ENCODE data around the gene KL. TPM values are rescaled to one million over a fixed set of nuclear protein-coding genes. Genes with fewer than 3 reads are reported as not detected.

The KL gene
- total RNA-seq, 3 donors from 2014 or later (not counting 1 experiment from before 2014, with no cell fraction given), result not detected

GRCh38 chr13:33105387-33106005 lies 89.3 kb downstream of the KL start:
- ATAC-seq, result no peak
- no peak overlapping the region for H3K4me3 Mint-ChIP-seq

DNA sequence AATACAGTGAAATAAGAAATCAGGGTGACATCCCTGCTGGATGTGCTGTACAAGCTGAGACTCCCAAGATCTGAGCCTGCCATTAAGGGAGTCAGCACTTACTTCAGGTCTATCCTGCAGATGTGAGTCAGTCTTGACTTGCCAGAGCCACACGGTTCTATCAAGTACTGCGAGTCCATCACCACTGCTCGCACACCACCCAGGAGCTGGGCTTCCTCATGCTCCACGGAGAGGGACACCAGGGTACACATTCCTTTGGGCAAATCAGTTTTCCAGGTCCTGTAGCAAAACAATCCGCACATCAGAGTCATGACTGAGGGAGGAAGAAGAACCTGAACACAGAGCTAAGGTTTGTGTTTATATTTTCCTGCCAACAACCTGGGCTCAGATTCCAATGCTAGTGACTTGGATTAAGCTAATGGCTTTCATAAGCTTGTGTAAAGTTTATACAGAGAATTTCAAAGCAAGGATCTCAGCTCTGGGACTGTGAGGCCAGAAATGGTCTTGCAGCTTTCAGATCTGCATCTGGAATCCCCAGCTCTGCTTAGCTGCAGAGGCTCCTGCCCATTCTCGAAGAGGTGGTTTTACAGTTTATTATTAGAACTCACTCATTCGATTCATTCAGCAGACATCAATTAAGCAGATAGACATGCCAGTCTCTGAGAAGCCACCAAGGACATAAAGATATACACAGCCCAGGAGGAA lies 90.6 kb downstream of the KL start:
- H3K4me3 ChIP-seq (ENCODE audit: low read length), result no peak overlapping the region
- Mint-ChIP-seq H3K27ac (no peak overlapping the region), H3K36me3 (no peaks in the 10 kb centered on the region), H3K9me3 (no peaks in the 10 kb centered on the region), H3K4me3 (no peak overlapping the region), H3K4me1 (no peaks in the 10 kb centered on the region), H3K27me3 (ENCODE audit: low read depth in 2 of 2) (peaks cover 0 to 3% of the 10 kb centered on the region in 2 donors)
- WGBS (ENCODE audit: insufficient coverage), result 89% methylated on average over 6 of the region's 7 CpGs
- H3K36me3 ChIP-seq (ENCODE audit: control insufficient read depth, insufficient read depth, low read length), result no peaks in the 10 kb centered on the region
- no peak overlapping the region for H3K27ac ChIP-seq (ENCODE audit: low read length)
- TF ChIP-seq CTCF (IDR thresholded peaks at IDR 0.05), result no peak
- H3K27me3 ChIP-seq (ENCODE audit: control insufficient read depth, insufficient read depth, low read length), result no peaks in the 10 kb centered on the region
- intact Hi-C loops (cut with micrococcal nuclease), result no loop called here
- H3K9me3 ChIP-seq (ENCODE audit: control insufficient read depth, insufficient read depth, low read length), result no peaks in the 10 kb centered on the region
- ATAC-seq (no peak), DNase-seq (no peak)
- peaks cover 8% of the 10 kb centered on the region for H3K4me1 ChIP-seq (ENCODE audit: control insufficient read depth, insufficient read depth, low read length)

More at GRCh38 chr13:33105387-33106005, 89.3 kb downstream of the KL start:
- no peak overlapping the region for H3K27ac Mint-ChIP-seq
- Histone ChIP-seq H3K27me3 (ENCODE audit: control insufficient read depth, insufficient read depth, low read length) (no peaks in the 10 kb centered on the region), H3K36me3 (ENCODE audit: control insufficient read depth, insufficient read depth, low read length) (no peaks in the 10 kb centered on the region), H3K4me3 (ENCODE audit: low read length) (no peak overlapping the region), H3K4me1 (ENCODE audit: control insufficient read depth, insufficient read depth, low read length) (peaks cover 1% of the 10 kb centered on the region), H3K27ac (ENCODE audit: low read length) (no peak overlapping the region), H3K9me3 (ENCODE audit: control insufficient read depth, insufficient read depth, low read length) (no peaks in the 10 kb centered on the region)
- H3K9me3 Mint-ChIP-seq, result no peaks in the 10 kb centered on the region
- WGBS (ENCODE audit: insufficient coverage), result 41% methylated on average over 9 of the region's 9 CpGs
- TF ChIP-seq CTCF (IDR thresholded peaks at IDR 0.05), result no peak
- DNase-seq, result no peak
- H3K27me3 Mint-ChIP-seq (ENCODE audit: low read depth in 2 of 2), result peaks cover 0 to 3% of the 10 kb centered on the region in 2 donors
- no peaks in the 10 kb centered on the region for H3K4me1 Mint-ChIP-seq
- no peaks in the 10 kb centered on the region for H3K36me3 Mint-ChIP-seq
- intact Hi-C loops (cut with micrococcal nuclease), result no loop called here

GRCh38 chr13:33107361-33107760 lies 91.1 kb downstream of the KL start:
- H3K27me3 Mint-ChIP-seq (ENCODE audit: low read depth in 2 of 2), result peaks cover 0 to 3% of the 10 kb centered on the region in 2 donors
- H3K4me1 Mint-ChIP-seq, result no peaks in the 10 kb centered on the region
- no peaks in the 10 kb centered on the region for H3K9me3 Mint-ChIP-seq
- Histone ChIP-seq H3K27me3 (ENCODE audit: control insufficient read depth, insufficient read depth, low read length) (no peaks in the 10 kb centered on the region), H3K4me3 (ENCODE audit: low read length) (no peak overlapping the region), H3K36me3 (ENCODE audit: control insufficient read depth, insufficient read depth, low read length) (no peaks in the 10 kb centered on the region), H3K9me3 (ENCODE audit: control insufficient read depth, insufficient read depth, low read length) (no peaks in the 10 kb centered on the region), H3K4me1 (ENCODE audit: control insufficient read depth, insufficient read depth, low read length) (peaks cover 8% of the 10 kb centered on the region), H3K27ac (ENCODE audit: low read length) (no peak overlapping the region)
- DNase-seq, result no peak
- TF ChIP-seq CTCF (IDR thresholded peaks at IDR 0.05), result no peak
- no peak for ATAC-seq
- no peak overlapping the region for H3K4me3 Mint-ChIP-seq
- no peak overlapping the region for H3K27ac Mint-ChIP-seq
- WGBS (ENCODE audit: insufficient coverage), result 90% methylated on average over 2 of the region's 2 CpGs
- no peaks in the 10 kb centered on the region for H3K36me3 Mint-ChIP-seq
- intact Hi-C loops (cut with micrococcal nuclease), result no loop called here
